ENCODE measurements around the gene STK32C.

STK32C gene

DNA sequence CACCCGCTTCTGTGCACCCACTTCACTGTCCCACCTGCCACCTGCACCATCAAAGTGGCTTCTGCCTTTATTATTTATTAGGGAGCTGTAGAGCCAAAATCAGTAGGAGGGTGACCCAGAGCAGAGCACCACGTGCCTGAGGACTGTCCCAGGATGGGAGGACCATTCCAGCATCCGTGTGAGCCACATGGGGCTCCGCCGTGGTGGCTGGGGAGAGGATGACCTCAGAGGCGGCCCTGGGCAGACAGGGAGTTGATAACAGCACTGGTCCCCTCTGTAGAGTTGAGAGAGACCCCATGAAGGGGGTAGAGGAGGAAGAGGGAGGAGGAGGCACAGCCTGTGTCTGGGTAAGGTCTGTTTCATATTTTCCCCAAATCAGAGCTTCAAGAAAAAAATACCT lies 129.7 kb downstream of the STK32C start:
- no peak for DNase-seq

DNA sequence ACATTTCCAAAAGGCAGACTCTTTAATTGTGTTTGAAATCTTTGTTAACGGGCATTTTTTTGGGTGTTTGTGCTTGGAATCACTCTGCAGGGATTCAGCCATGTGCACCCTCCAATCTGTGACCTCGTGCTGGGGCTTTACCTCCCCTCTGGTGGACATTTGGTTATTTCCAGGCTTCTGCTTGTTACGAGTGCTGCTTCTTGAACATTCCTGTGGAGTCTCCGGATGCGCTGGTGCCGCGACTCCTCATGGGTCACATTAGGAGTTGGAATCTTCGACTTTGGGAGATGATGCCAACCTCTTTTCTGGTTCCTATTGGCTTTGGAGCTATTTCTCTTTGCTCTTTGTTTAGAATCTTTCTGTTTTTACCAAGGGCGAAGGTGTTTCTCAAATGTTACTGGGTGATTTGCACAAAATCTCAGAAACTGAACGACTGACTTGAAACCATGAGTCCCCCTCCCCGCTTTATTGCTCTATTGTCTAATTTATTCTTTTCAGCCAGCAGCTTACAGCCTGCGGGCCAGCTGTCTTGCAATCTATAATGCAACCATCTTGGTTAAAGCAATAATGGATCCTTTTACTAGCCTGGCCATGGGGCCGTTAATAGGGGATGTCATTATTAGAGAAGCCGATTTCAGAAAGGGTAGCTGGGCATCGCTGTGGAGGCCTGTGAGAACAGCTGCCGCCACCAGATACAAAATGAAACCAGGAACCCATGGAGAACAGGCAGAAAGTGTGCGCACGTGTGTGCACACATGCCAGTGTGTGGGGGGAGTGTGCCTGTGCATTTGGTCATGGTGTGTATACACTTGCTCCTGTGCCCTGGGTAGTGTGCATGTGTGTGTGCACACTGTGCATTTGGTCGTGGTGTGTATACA lies 130.9 kb downstream of the STK32C start:
- DNase-seq: no peak

DNA sequence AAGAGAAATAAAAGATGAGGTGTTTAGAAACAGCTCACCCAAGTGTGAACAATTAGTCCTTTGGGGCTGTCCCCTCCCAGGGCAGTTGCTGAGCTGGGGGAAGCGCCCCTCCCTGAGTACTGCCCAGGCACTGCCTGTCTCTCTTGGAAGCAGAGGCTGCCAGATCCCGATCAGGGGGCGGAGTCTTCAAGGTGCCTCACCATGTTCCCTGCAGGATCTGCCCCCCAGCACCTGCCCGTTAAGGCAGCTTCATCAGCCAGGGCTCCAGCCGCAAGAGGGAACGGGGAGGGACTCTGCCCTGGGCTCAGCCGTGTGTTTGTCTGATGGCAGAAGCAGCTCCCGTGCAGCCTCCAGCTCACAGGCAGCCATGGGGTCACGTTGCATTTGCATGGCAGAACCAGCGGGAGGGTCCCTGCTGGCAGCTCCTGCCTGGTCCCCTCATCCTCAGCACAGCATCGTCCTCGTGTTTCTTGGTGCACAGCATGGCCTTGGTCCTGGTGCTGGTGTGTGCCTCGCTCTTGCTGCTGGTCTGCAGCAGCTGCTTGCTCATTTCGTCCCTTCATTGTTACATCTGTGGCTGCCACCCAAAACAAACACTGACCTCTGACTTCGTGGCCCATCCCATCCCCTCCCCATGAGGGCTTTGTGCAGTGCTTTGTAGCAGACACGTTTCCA lies 131.7 kb downstream of the STK32C start:
- peak; percentile 4 to 40 for DNase-seq

DNA sequence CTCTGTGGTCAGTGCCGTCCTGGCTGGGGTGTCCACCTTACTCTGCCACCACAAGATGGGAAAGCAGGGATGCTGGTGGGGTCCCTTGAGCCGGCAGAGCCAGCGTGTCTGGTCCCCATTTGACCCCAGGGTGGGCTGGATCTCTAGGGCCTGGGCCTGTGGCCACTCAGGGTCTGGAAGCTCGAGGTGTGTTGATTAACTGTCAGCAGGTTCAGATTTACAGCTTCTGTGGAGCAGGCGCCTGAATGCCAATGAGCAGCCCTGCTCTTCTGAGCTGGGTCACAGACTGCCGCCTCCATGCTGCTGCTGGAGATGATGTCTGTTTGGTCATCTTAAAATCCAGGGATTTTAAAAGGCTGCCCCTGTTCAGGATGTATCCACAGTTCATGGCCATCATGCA lies 132.3 kb downstream of the STK32C start:
- DNase-seq: no peak

DNA sequence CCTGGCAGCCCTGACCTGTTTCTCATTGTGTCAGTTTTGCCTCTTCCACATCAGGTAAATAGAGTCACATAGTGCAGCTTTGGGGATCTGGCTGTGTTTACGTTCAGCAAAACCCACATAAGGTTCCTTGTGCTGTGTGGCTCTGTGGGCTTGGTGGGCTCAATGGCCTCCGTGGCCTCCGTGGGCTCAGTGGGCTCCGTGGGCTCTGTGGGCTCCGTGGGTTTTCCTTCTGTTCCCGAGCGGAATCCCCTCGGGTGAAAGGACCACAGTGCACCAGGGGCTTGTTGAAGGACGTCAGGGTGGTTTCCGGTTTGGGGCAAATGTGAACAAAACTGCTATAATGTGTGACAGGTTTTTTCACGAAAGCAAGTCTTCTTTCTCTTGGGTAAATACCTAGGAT lies 133.5 kb downstream of the STK32C start:
- DNase-seq: no peak

DNA sequence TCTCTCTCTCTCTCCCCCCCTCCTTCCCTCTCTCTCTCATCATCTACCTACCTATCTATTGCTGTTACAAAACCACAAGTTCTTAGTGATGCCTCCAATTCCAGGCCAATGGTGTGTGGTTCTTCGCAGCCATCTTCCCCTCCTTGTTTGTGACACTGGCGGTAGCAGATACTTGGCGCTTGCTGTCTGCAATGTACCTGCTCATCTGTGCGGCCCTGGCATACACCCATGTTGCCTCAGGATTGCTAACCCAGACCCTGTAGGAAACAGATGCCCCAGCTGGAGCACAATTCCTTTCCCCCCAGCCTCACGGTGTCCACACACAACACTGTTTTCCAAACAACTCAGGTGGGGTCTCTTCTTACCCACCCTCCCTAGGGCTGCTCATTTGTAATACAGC lies 134.6 kb downstream of the STK32C start:
- DNase-seq: no peak

DNA sequence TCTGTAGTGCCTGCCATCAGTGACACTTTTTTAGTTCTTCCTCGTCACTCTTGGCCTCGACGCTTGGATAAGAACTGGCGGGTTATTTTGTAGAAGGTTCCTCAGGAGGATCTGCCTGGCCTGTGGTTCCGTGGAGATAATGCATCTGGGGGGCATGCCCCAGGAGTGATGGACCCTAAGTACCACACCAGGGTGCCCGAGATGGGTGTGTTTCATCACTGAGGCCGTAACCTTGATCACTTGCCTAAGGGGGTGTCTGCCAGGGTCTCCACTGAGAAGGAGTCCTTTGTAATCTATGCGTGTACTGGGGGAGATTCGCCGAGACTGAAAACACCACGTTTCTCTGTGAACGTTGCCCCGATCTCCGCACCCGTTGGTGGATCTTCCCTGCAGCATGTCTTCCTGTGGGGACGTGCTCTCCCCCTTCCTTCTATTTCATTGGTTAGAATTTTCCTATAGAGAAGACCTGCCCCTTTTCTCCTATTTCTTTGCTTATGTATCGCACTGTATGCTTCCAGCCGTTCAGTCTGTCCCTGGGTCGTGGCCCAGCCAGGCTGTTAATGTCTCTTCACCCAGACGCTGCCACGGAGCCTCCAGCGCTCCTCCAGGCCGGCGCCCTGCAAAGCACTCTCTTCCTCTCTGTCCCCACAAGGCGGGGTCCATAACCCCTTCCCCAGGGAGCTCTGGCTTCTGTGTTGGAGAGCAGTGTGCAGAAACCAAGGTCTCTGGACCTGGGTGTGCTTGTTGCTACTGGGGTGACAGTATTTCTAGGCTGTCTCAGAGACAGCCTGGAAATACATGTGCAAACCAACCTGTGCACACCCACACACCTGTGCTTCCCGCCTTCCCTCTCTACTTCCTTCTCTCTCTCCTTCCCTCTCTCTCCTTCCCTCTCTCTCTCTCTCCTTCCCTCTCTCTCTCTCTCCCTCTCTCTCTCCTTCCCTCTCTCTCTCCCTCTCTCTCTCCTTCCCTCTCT lies 135.4 kb downstream of the STK32C start:
- no peak for DNase-seq

DNA sequence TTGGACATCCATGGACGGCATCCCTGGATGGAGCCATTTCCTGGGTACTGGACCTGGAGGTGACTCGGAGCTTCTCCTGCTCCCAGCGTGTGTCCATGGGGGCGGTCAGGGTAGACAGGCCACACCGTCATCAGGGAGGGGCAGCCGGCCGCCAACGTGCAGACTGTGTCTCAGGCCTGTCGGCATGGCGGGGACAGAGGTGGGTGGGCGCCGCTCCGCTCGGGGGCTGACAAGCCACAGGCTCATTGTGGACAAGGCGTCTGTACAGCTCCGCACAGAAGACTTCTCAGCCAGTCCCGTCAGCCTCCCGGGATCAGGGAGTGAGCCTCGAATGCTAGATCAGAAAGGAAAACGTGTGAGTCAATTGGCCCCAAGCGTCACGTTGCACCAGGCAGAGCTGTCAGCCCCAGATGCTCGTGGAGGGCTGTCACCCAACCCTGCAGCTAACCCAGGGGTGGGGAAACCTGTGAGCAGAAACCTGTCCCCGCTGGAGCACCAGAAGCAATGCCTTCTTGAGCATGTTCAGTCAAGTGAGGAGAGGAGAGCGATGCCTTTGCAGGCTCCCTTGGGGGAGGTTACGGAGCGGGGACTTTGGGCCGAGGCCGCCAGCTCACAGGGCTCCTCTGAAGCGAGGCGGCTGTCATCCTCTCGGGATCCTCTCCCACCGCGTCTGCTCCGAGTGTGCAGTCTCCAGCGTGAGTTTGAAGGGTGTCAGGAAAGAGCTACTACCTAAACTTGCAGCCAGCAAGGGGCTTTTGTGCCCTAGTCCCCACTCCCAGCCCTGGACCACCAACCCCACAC lies 137.0 kb downstream of the STK32C start:
- no peak for DNase-seq

DNA sequence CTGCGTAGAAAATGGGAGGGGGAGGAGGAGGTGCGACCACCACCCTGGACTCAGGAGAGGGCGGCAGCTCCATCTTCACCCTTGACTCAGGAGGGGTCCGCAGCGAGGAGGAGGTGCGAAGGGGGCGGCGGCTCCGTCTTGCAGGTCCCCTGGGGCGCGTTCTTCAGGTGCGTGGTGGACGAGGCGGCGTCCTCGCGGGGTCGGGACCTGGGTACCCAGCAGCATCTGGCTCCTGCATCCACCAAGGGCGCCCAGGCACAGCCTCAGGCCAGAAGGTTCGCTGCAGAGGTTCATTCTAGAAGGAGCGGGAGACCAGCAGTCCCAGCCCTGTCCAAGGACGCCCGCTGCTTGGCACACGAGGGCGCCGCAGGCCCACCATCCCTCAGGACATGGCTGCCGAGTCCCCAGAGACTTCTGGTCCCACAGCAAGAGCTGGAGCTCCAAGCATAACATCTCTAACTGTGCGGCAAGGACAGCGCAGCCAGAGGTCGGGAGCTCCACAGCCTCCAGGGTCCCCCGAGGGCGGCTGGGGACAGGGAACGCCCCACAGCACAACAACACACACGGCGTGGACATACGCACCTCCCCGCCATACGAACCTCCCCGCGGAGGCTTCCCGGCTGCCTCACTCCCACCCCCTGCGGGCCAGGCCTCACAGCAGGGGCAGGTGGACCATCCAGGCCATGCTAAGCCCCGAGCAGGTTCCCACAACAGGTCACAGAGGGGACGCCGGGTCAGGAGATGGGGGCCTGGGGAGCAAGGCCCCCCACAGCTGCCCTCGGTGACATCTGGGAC lies 137.8 kb downstream of the STK32C start:
- no peak for DNase-seq

DNA sequence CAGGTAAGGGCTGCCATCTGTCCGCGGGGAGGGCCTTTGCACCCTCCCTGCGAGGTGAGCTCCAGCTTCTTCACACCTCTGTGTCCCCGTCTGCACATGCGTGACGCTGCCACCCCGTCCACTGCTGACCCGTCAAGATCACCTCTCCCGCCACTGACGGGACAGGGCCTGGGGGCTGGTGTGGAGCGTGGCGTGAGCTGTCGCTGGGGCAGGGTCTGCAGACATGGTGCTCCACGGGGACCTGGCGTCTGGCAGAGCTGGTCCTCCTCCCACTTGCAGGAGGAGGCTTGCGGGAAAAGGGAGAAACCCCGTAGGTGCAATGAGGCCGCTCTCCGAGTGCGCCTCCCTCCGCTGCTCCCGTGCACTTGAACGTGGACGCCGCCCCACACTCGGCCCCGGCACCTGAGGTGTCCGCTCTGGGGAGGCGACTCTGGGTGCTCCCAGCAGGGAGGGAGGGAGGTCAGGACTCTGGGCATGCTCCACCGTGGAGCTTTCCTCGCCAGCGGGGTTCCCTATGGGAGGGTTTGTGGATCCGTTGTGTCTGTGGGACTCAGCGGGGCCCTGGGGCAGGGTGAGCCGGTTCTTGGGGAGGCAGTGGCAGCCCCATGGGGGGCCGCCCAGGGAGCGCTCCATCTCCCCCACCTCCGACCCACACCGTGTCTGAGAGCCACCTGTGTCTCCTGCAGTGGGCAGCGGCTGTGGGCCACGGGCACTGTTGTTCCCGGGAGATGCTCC lies 138.6 kb downstream of the STK32C start:
- no peak for DNase-seq

DNA sequence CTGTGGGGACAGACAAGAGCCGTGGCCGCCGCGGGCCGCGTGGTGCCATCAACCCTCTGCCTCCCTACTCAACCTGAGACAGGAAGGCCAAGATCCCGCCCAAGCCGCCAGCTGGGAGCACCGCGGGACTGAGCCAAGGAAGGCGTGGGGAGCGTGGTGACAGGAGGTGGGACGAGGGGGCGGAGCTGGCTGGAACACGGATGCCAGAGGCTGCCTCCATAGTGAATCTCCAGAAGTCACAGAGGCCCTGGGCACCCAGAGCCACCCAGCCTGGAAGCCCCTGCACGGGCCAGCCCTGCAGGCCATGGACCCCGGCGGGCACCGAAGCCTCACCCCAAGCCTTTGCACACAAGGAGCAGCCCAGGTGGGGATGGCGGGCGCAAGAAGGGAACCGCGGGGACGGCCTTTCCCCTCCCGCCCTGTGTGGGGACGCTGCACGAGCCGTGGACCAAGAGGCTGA lies 139.1 kb downstream of the STK32C start:
- DNase-seq: no peak

DNA sequence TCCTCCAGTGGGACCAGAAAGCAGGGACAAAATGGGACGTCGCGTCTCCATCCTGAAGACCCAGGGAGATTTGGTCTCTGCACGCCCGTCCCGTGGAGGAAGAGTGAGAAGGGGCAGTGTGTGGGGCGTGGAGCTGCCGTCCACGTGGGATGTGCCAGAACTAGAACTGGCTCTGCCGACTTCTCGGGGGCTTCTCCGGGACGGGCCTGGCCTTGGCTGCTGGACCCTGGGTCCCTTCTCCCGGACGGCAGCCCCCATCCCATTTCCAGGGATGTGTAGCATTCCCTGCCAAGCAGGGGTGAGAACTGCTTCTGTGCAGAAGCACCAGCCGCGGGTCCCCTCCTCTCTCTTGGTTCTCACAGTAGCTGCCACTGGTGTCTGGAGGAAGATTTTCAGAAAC lies 139.8 kb downstream of the STK32C start:
- no peak for DNase-seq

DNA sequence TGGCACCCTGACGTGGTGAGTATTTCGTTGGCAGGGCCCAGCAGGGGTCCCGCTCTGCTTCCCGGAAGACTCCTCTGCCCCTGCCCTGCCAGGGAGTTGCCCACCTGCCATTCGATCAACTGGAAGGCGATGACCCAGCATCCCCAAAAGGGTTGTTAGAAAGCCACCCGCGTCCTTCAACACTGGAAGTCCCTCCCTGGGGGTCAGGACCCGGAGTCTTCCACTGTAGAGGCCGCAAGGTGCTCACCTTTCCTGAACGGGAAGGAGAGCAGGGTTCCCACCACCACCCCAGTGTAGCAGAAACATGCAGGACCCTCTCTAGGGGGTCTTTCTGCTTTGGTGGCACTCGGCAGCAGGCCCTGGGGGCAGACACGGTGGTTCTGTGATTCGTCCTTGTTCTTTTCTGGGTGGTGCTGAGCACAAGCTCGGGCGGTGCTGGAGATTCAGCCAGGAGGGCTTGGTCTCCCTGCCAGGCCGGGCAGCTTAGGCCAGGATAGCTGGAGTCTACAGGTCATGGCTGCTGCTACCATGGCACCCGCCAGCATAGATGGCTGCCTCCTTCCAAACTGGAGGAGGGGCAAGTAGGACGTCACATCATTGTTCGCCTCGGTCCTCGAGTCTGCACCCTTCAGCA lies 140.6 kb downstream of the STK32C start:
- no peak for DNase-seq

DNA sequence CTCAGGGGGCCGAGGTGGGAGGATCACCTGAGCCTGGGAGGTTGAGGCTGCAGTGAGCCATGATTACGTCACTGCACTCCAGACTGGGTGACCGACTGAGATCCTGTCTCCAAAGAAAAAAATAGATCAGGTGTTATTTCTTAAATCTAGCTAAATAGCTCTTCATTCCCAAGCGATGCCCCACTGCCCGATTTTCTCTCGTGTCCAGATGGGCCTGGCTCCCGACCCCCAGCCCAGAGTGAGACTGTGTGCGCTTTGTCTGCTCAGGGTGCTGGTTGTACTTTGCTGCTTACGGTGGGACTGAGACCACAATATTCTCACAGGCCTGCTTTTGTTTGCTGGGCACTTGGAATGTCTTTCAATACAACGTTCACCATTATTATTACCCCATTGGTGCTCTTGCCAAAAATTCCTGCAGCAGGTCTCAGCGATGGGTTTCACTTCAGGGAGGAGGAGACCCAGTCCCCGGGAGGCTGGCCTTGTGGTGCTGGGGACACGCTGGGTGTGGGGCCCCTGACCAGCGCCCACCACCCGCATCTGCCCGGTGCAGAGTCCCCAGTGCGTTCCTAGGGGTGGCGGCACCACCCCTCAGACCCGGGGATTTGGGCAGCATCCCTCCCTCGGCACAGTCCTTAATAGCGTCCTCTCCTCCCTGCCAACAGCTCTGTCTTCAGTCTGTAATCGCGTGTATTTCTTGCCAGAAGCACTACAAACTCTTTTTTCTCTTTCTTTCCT lies 141.4 kb downstream of the STK32C start:
- no peak for DNase-seq

DNA sequence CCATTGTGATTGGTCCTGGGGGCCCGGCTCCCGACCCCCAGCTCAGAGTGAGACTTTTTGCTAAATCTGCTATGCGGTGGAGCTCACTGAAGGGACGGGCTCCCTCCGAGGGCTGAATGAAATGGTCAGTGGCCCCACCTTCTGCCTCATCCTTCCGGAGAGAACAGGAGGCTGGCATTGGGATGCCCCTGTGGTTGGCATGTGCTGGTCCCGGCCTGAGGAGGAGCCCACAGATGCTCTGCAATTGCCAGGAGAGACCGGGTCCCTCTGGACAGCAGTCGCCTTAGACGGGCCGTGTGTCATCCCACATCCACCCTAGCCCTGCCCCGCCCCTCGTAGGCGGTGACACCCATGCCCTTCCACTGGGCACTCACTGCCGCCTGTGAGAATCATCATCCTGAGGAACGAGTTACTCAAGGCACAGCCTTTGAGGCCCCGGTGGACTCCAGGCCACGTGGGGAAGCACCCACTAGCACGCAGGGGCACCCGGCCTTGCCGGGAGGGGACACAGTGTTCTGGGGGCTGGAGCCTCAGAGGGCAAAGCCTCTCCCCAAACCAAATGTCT lies 142.3 kb downstream of the STK32C start:
- DNase-seq: no peak

DNA sequence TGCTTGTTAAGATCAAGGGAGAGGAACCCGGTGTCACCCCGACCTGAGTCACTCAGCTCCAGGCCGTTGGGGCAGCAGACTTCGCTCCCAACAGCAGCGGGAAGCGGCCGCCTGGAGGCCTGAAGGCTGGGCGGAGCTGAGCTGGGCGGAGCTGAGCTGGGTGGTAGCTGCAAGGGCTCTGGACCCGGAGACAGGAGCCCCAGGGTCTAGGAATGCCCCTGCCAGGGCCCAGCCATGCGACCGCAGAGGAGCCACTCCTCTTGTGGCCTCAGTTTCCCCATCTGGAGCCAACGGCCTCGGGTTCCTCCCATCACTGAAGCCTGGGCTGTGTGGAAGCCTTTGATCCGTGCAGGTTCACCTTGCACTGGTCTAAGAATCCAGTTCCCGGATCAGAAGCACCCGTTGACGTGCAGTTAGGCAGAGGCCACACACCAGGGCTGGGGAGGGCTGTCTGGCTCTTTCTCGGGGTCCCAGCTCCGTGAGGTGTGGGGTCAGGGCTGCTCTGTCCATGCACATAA lies 142.9 kb downstream of the STK32C start:
- no peak for DNase-seq

DNA sequence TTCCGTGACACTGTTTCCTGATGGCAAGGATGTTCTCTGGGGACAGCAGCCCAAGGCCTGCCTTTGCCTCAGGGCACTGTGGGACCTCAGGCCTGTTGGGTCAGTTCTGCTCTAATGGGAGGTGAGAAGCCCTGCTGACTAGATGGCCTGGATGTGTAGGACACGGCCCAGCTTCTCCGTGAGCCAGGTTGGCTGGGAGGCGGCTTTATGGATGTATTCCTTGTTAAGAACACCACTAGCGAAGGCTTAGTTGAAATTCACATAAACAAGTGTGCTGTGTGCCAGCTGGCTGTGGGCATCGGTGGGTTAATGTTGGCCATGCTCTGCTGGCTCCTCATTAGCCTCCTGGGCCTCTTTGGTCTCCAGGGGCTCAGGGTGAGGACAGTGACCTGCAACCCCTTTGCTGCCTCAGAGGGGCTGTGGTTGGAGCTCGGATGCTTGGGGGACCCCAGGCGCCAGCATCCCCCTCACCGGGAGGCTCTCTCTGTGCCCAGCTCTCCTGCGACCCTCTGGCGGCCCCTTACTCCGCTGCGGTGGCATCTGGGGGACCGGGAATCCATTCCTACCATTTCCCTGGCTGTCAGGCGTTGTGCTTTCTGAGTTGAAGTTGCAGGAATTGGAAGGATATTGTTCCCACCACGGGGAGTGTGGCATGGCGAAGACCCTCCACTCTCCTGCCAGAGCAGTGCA lies 143.8 kb downstream of the STK32C start:
- DNase-seq: no peak

DNA sequence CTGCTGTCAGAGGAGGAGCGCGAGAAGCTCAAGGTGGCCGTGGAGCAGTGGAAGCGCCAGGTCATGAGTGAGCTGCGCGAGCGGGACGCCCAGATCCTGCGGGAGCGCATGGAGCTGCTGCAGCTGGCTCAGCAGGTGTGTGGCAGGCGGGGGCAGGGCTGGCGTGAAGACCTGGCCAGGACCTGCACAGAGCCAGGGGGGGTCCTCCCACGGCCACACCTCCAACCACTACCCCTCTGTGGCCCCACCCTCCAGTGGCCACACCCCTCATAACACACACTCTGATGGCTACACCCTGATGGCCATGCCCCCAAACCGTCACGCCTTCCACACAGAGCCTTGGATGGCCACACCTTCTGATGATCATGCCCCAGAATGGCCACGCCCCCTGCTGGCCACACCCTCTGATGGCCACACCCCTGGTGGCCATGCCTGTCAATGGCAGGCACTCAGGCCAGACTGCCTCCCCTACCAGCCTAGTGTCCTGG lies 144.4 kb downstream of the STK32C start:
- DNase-seq: no peak

All from NCI-H524 (cell line).